GM13976 (cell line): ENCODE data around the gene TCOF1.

Source experiments
- DNase-seq: peaks from one replicate; pipeline ENCODE4 v3.0.0; 2012; ENCODE audit warnings: low spot score
- CTCF ChIP-seq: IDR thresholded peaks from 2 replicates; pipeline ENCODE4 v1.5.1; 2012; ENCODE audit warnings: borderline replicate concordance, mild to moderate bottlenecking; ENCODE audit not compliant: insufficient read depth; ENCODE audit errors: extremely low read depth, missing control alignments, control extremely low read depth
- in situ Hi-C: fragments of 300-500 bp; cut with MboI; formaldehyde crosslinking; loops from one replicate; pipeline ENCODE4 v1.12.0; 2022; ENCODE audit warnings: low sequenced_read_pairs, mixed read lengths, inconsistent platforms; ENCODE audit not compliant: unreplicated experiment

TCOF1 gene

GRCh38 chr5:150357326-150358260 lies at the start of gene TCOF1:
TSS of gene TCOF1 (plus strand) at chr5:150357697. CDS start at chr5:150357747, 50 bp downstream.
- DNase-seq: peak; percentile 97
- in situ Hi-C loops: no loop called here
- no peak for TF ChIP-seq CTCF

- TF ChIP-seq CTCF: no peak
- no peak for DNase-seq
- in situ Hi-C loops: no loop called here
Measured at GRCh38 chr5:150309101-150309885, 48.2 kb upstream of the TCOF1 start.

GRCh38 chr5:150309886-150310239 lies 47.6 kb upstream of the TCOF1 start:
- DNase-seq: no peak
- no peak for TF ChIP-seq CTCF
- in situ Hi-C loops: no loop called here

GRCh38 chr5:150310246-150310645 lies 47.3 kb upstream of the TCOF1 start:
- no peak for TF ChIP-seq CTCF
- DNase-seq: no peak
- in situ Hi-C loops: no loop called here

- in situ Hi-C loops: no loop called here
- DNase-seq: no peak
- TF ChIP-seq CTCF: no peak
Measured at GRCh38 chr5:150311015-150311692, 46.3 kb upstream of the TCOF1 start.

- in situ Hi-C loops: no loop called here
- no peak for DNase-seq
- TF ChIP-seq CTCF: no peak
Measured at GRCh38 chr5:150312518-150312917, 45.0 kb upstream of the TCOF1 start.
